B cell (primary cell): Measurements from ENCODE around the gene PDZD2. TPM values are rescaled to one million over a fixed set of nuclear protein-coding genes. Genes with fewer than 3 reads are reported as not detected.
"Not testable (repeated sequence)": the region's sequence is repeated elsewhere in the genome, so short reads cannot be mapped to it uniquely, and the experiment has no call there.

Source experiments
- ATAC-seq: fragments of 200-7000 bp; cut with Tn5 transposase; one replicate; pipeline ENCODE4 v1.10.0; 2021; ENCODE audit warnings: low read depth, mild to moderate bottlenecking, moderate number of reproducible peaks, moderate library complexity
- CTCF ChIA-PET: fragments of 350-600 bp; sonication (Branson Sonifier 250); formaldehyde crosslinking; loops from one replicate; lab custom pipeline; 2021; ENCODE audit warnings: antibody characterized with exemption, inconsistent platforms; lab: Charles Lee
- POLR2A ChIA-PET: fragments of 350-600 bp; sonication (Branson Sonifier 250); formaldehyde crosslinking; loops from one replicate; lab custom pipeline; 2021; ENCODE audit warnings: antibody characterized with exemption; lab: Charles Lee
- DNase-seq: peaks from one replicate; pipeline ENCODE4 v3.0.0; 2013
- H2AFZ ChIP-seq: 2 replicates; pipeline ENCODE4 v1.6.1; 2012; ENCODE audit warnings: mild to moderate bottlenecking, low read depth, low read length; ENCODE audit not compliant: insufficient read depth, poor library complexity, severe bottlenecking
- H3K27ac ChIP-seq, 2 donors: 1 replicate in 1 of 2; 2 replicates in 1 of 2; pipeline ENCODE4 v1.5.1; 2012 to 2013; ENCODE audit warnings: low read length in 2 of 2, mild to moderate bottlenecking in 2 of 2, moderate library complexity in 1 of 2
- H3K27me3 ChIP-seq, 4 experiments: fragments of 200-600 bp in 1 of 4; sonication (generic) in 1 of 4; replicated peaks in 1 of 4; 1 replicate in 2 of 4; 2 replicates in 2 of 4; pipeline versions ENCODE4 v1.6.1 to v1.7.0; 2013 to 2016; ENCODE audit warnings: low read length in 3 of 4, mild to moderate bottlenecking in 2 of 4, mixed read lengths in 1 of 4, moderate library complexity in 1 of 4; ENCODE audit not compliant: insufficient read depth in 4 of 4, control insufficient read depth in 3 of 4; ENCODE audit errors: control extremely low read depth in 1 of 4
- H3K36me3 ChIP-seq, 2 experiments: replicated peaks in 1 of 2; 1 replicate in 1 of 2; 2 replicates in 1 of 2; pipeline versions ENCODE4 v1.6.1 to v1.7.1; 2013; ENCODE audit warnings: low read length in 1 of 2; ENCODE audit not compliant: insufficient read depth in 2 of 2, control insufficient read depth in 1 of 2; ENCODE audit errors: control extremely low read depth in 1 of 2, extremely low read depth in 1 of 2
- H3K4me1 ChIP-seq, 2 donors: fragments of 200-600 bp in 1 of 2; sonication (generic) in 1 of 2; 1 replicate in 1 of 2; 2 replicates in 1 of 2; pipeline versions ENCODE4 v1.5.1 to v1.6.1; 2013 to 2017; ENCODE audit warnings: low read length in 2 of 2; ENCODE audit not compliant: control insufficient read depth in 2 of 2, insufficient read depth in 2 of 2
- H3K4me2 ChIP-seq: replicated peaks from 2 replicates; pipeline ENCODE3; 2012; ENCODE audit warnings: mild to moderate bottlenecking, low read depth, low read length; ENCODE audit not compliant: poor library complexity, severe bottlenecking
- H3K4me3 ChIP-seq, 5 experiments: fragments of 200-600 bp in 1 of 5; sonication (generic) in 1 of 5; 1 replicate in 3 of 5; 2 replicates in 2 of 5; pipeline versions ENCODE4 v1.5.1 to v1.7.0; 2011 to 2016; ENCODE audit warnings: low read length in 4 of 5, mild to moderate bottlenecking in 4 of 5, low read depth in 2 of 5, control low read depth in 1 of 5, moderate library complexity in 1 of 5; ENCODE audit not compliant: insufficient read depth in 1 of 5; ENCODE audit errors: control extremely low read depth in 1 of 5, extremely low read depth in 1 of 5
- H3K79me2 ChIP-seq: fragments of 200-600 bp; sonication (generic); one replicate; pipeline ENCODE4 v1.6.0; 2016; ENCODE audit warnings: low read length; ENCODE audit not compliant: control insufficient read depth, insufficient read depth
- H3K9ac ChIP-seq: fragments of 200-600 bp; sonication (generic); 2 replicates; pipeline ENCODE4 v1.6.1; 2017; ENCODE audit warnings: mild to moderate bottlenecking, low read length, moderate library complexity
- H3K9me3 ChIP-seq, 3 donors: one replicate each; pipeline versions ENCODE4 v1.6.1 to v1.7.1; 2013; ENCODE audit warnings: low read length in 2 of 3; ENCODE audit not compliant: control insufficient read depth in 2 of 3, insufficient read depth in 1 of 3; ENCODE audit errors: control extremely low read depth in 1 of 3
- H4K20me1 ChIP-seq: 2 replicates; pipeline ENCODE4 v1.6.0; 2012; ENCODE audit warnings: mild to moderate bottlenecking, low read length; ENCODE audit not compliant: insufficient read depth, control insufficient read depth, poor library complexity, severe bottlenecking
- H3K27ac Mint-ChIP-seq: one replicate; pipeline ENCODE4 v1.8.0; 2021; ENCODE audit warnings: mixed read lengths
- H3K27me3 Mint-ChIP-seq: one replicate; pipeline ENCODE4 v1.8.0; 2021; ENCODE audit warnings: mixed read lengths
- H3K4me1 Mint-ChIP-seq: one replicate; pipeline ENCODE4 v1.8.0; 2021; ENCODE audit warnings: mixed read lengths
- H3K4me3 Mint-ChIP-seq: one replicate; pipeline ENCODE4 v1.8.0; 2021; ENCODE audit warnings: mixed read lengths
- H3K9me3 Mint-ChIP-seq: one replicate; pipeline ENCODE4 v1.8.0; 2022; ENCODE audit warnings: mixed read lengths; ENCODE audit not compliant: insufficient read depth
- EZH2 ChIP-seq: IDR thresholded peaks from 2 replicates; pipeline ENCODE4 v1.6.1; 2012; ENCODE audit warnings: borderline replicate concordance, low read depth, mild to moderate bottlenecking, moderate library complexity, low read length; ENCODE audit not compliant: insufficient read depth, poor library complexity, severe bottlenecking
- WGBS: methylation state at CpG from one replicate; pipeline ENCODE4 v1.1.5; 2013; ENCODE audit warnings: missing lambda C conversion rate; ENCODE audit not compliant: insufficient coverage; 5-methylcytosine and 5-hydroxymethylcytosine counted together
- intact Hi-C: fragments of 100-400 bp; cut with micrococcal nuclease; formaldehyde crosslinking; loops from one replicate; pipeline ENCODE4 v1.10.0; 2022
- polyA plus RNA-seq: library from polyadenylated mRNA; depleted of rRNA; stranded (reverse); fragments of >200 nt; gene quantifications from 2 replicates; pipeline ENCODE4 v1.2.3, GENCODE V29; 2012
- total RNA-seq, 2 donors: library from RNA; stranded (reverse); fragments of 120-200 nt in 1 of 2; gene quantifications; 1 replicate in 1 of 2; 2 replicates in 1 of 2; pipeline versions ENCODE4 v1.2.3 to v1.2.4, GENCODE V29; 2013 to 2022
- TF ChIP-seq, protein P1 (sequence below): fragments of 200-600 bp; IDR thresholded peaks from one replicate; pipeline ENCODE4 v1.8.0; 2022; ENCODE audit warnings: antibody characterized with exemption, mild to moderate bottlenecking

PDZD2 gene
- total and polyA plus RNA-seq, 2 donors (not counting 1 experiment from before 2014, with no cell fraction given), result not detected

DNA sequence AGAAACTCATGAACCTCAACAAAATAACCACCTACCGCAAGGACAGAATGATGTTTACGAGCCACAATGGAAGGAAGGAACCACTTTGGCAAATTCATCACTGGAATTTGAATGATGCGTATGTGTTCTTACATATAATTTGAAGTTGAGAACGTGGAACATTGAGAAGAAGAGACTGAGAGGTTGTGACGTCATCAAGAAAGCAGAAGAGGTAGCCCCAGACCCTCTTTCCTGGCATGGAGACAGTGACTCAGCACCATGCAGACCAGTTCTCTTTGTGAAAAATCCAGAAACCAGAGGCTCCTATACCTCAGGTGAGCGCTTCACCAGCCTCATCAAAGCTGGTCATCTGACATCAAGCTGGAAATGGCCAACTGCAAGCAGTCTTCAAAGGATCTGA lies 124.5 kb downstream of the PDZD2 start:
- WGBS, result 79% methylated on average over 3 of the region's 6 CpGs
- Mint-ChIP-seq H3K9me3 (no peaks in the 10 kb centered on the region), H3K4me1 (no peaks in the 10 kb centered on the region), H3K4me3 (no peak overlapping the region), H3K27me3 (no peaks in the 10 kb centered on the region), H3K27ac (no peak overlapping the region)
- no peaks in the 10 kb centered on the region for H3K27me3 ChIP-seq
- no peaks in the 10 kb centered on the region for H4K20me1 ChIP-seq
- no peaks in the 10 kb centered on the region for H3K79me2 ChIP-seq
- DNase-seq (no peak), ATAC-seq (no peak)
- no peaks in the 10 kb centered on the region for H3K36me3 ChIP-seq
- ChIA-PET CTCF (no interaction called here), POLR2A (no interaction called here)
- TF ChIP-seq, protein P1, sequence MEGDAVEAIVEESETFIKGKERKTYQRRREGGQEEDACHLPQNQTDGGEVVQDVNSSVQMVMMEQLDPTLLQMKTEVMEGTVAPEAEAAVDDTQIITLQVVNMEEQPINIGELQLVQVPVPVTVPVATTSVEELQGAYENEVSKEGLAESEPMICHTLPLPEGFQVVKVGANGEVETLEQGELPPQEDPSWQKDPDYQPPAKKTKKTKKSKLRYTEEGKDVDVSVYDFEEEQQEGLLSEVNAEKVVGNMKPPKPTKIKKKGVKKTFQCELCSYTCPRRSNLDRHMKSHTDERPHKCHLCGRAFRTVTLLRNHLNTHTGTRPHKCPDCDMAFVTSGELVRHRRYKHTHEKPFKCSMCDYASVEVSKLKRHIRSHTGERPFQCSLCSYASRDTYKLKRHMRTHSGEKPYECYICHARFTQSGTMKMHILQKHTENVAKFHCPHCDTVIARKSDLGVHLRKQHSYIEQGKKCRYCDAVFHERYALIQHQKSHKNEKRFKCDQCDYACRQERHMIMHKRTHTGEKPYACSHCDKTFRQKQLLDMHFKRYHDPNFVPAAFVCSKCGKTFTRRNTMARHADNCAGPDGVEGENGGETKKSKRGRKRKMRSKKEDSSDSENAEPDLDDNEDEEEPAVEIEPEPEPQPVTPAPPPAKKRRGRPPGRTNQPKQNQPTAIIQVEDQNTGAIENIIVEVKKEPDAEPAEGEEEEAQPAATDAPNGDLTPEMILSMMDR, result no peak
- no peak for TF ChIP-seq EZH2
- intact Hi-C loops, result no loop called here
- no peak overlapping the region for H3K4me2 ChIP-seq
- H3K9ac ChIP-seq, result no peak overlapping the region
- H3K4me3 ChIP-seq, result no peak overlapping the region
- H2AFZ ChIP-seq, result no peak overlapping the region
- H3K4me1 ChIP-seq, result no peaks in the 10 kb centered on the region
- H3K9me3 ChIP-seq, result peaks cover 0 to 3% (median 0%) of the 10 kb centered on the region in 3 donors
- no peak overlapping the region for H3K27ac ChIP-seq

DNA sequence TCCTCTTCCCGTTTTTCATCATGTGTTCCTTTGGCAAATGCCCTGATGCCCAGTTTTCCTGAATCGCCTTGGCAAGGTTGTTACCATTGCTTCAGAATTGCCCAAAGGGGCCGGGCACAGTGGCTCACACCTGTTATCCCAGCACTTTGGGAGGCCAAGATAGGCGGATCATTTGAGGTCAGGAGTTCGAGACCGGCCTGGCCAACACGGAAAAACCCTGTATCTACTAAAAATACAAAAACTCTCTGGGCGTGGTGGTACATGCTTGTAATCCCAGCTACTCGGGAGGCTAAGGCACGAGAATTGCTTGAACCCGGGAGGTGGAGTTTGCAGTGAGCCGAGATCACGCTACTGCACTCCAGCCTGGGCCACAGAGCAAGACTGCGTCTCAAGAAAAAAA lies 125.8 kb downstream of the PDZD2 start:
- H4K20me1 ChIP-seq, H3K4me1 Mint-ChIP-seq, ATAC-seq, H3K27me3 ChIP-seq, H3K4me3 ChIP-seq, CTCF ChIA-PET, H2AFZ ChIP-seq, H3K79me2 ChIP-seq, H3K4me2 ChIP-seq, H3K9ac ChIP-seq, H3K9me3 Mint-ChIP-seq, POLR2A ChIA-PET, H3K27ac Mint-ChIP-seq, H3K36me3 ChIP-seq, H3K4me3 Mint-ChIP-seq, H3K9me3 ChIP-seq, H3K27me3 Mint-ChIP-seq, H3K27ac ChIP-seq, H3K4me1 ChIP-seq, DNase-seq, intact Hi-C loops: not testable (repeated sequence)
- 84% methylated on average over 10 of the region's 14 CpGs for WGBS
